SK-N-SH treated with all-trans-retinoic acid at 6 μM for 48 hours (cell line): Measurements from ENCODE around the gene ENAH.

ENCODE experiments used
- ATAC-seq: fragments of 200-7000 bp; cut with Tn5 transposase; 3 replicates; pipeline ENCODE4 v1.9.1; 2020; ENCODE audit warnings: mild to moderate bottlenecking, moderate library complexity
- ARNTL ChIP-seq: fragments of 450-650 bp; formaldehyde crosslinking; IDR thresholded peaks from 2 replicates; pipeline ENCODE4 v1.5.0; 2020; ENCODE audit warnings: low read depth, mild to moderate bottlenecking, moderate library complexity, borderline replicate concordance
- BACH2 ChIP-seq: fragments of 250-450 bp; sonication (Bioruptor Pico); IDR thresholded peaks from 2 replicates; pipeline ENCODE4 v1.9.0; 2021; ENCODE audit warnings: mild to moderate bottlenecking, borderline replicate concordance
- CREB5 ChIP-seq: fragments of 250-450 bp; sonication (Bioruptor Pico); IDR thresholded peaks from 2 replicates; pipeline ENCODE4 v1.5.1; 2020; ENCODE audit warnings: low read depth, mild to moderate bottlenecking, moderate library complexity
- CSDC2 ChIP-seq: fragments of 250-450 bp; sonication (Bioruptor Pico); IDR thresholded peaks from 2 replicates; pipeline ENCODE4 v1.5.0; 2020; ENCODE audit warnings: mild to moderate bottlenecking, moderate library complexity
- ESRRG ChIP-seq: fragments of 250-450 bp; sonication (Bioruptor Pico); IDR thresholded peaks from 2 replicates; pipeline ENCODE4 v1.6.1; 2021; ENCODE audit warnings: mild to moderate bottlenecking
- GLIS3 ChIP-seq: fragments of 250-450 bp; sonication (Bioruptor Pico); IDR thresholded peaks from 2 replicates; pipeline ENCODE4 v1.5.0; 2020; ENCODE audit warnings: mild to moderate bottlenecking, moderate library complexity
- ISL1 ChIP-seq: fragments of 250-450 bp; sonication (Bioruptor Pico); IDR thresholded peaks from 2 replicates; pipeline ENCODE4 v2.1.2; 2022; ENCODE audit warnings: mild to moderate bottlenecking, moderate library complexity
- OSR1 ChIP-seq: fragments of 250-450 bp; sonication (Bioruptor Pico); IDR thresholded peaks from 2 replicates; pipeline ENCODE4 v1.8.0; 2022; ENCODE audit warnings: moderate library complexity, mild to moderate bottlenecking, inconsistent platforms
- PATZ1 ChIP-seq: fragments of 250-450 bp; sonication (Bioruptor Pico); IDR thresholded peaks from 2 replicates; pipeline ENCODE4 v1.8.0; 2020; ENCODE audit warnings: mild to moderate bottlenecking, moderate library complexity, borderline replicate concordance
- POU6F1 ChIP-seq: fragments of 250-450 bp; sonication (Bioruptor Pico); IDR thresholded peaks from 2 replicates; pipeline ENCODE4 v1.8.0; 2021; ENCODE audit warnings: low read depth, mild to moderate bottlenecking, moderate library complexity, borderline replicate concordance
- PPARA ChIP-seq: fragments of 250-450 bp; sonication (Bioruptor Pico); IDR thresholded peaks from 2 replicates; pipeline ENCODE4 v1.5.0; 2020; ENCODE audit warnings: mild to moderate bottlenecking, borderline replicate concordance
- SNAI2 ChIP-seq: fragments of 250-450 bp; sonication (Bioruptor Pico); IDR thresholded peaks from 2 replicates; pipeline ENCODE4 v1.5.0; 2020; ENCODE audit warnings: mild to moderate bottlenecking, moderate library complexity
- TCF4 ChIP-seq: fragments of 250-450 bp; sonication (Bioruptor Pico); IDR thresholded peaks from 2 replicates; pipeline ENCODE4 v1.8.0; 2021; ENCODE audit warnings: mild to moderate bottlenecking, moderate library complexity, borderline replicate concordance
- TOX ChIP-seq: fragments of 250-450 bp; sonication (Bioruptor Pico); IDR thresholded peaks from 2 replicates; pipeline ENCODE4 v1.8.0; 2021; ENCODE audit warnings: mild to moderate bottlenecking, moderate library complexity, borderline replicate concordance
- ZC3H10 ChIP-seq: fragments of 250-450 bp; sonication (Bioruptor Pico); IDR thresholded peaks from 2 replicates; pipeline ENCODE4 v1.5.1; 2021; ENCODE audit warnings: mild to moderate bottlenecking, moderate library complexity
- ZFP3 ChIP-seq: fragments of 250-450 bp; sonication (Bioruptor Pico); IDR thresholded peaks from 2 replicates; pipeline ENCODE4 v1.5.0; 2020; ENCODE audit warnings: mild to moderate bottlenecking, moderate library complexity
- ZFP30 ChIP-seq: fragments of 450-650 bp; formaldehyde crosslinking; IDR thresholded peaks from 2 replicates; pipeline ENCODE4 v1.5.0; 2022; ENCODE audit warnings: mild to moderate bottlenecking, moderate library complexity
- ZNF70 ChIP-seq: fragments of 450-650 bp; formaldehyde crosslinking; IDR thresholded peaks from 2 replicates; pipeline ENCODE4 v1.5.0; 2020; ENCODE audit warnings: mild to moderate bottlenecking, moderate library complexity
- ZNF8 ChIP-seq: fragments of 450-650 bp; formaldehyde crosslinking; IDR thresholded peaks from 2 replicates; pipeline ENCODE4 v1.5.0; 2020; ENCODE audit warnings: mild to moderate bottlenecking, moderate library complexity

The ENAH gene

DNA sequence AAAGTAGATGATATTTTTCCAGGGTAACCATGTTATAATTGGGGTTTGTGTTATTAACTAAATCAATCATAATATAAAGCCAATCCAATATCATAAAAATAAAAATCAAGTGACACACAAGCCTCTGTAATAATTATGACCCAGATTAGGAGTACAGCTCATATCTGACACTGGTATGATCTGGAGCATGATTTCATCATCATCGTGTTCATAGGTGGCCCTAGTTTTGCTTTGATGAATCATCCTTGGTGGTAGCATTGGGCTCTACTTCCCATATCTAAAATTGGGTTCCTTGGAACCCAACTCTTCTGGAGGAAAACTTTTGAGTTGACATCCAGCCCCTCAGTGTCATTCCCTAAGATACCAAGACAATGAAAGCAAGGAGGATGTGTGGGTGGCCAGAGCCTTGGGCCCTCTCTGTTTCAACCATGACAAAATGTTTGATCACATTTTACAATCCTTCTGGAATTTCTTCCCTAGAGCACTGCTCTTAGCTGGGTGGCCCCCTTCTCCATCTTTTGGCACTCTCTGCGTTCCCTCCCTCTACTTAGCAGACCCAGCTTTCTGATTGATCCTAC, 37.0 kb upstream of the ENAH start:
- TF ChIP-seq SNAI2 (CRISPR knock-in tag): no peak
- TF ChIP-seq PPARA (CRISPR knock-in tag): no peak
- TF ChIP-seq TCF4 (CRISPR knock-in tag): no peak
- TF ChIP-seq CSDC2: no peak
- no peak for ATAC-seq

DNA sequence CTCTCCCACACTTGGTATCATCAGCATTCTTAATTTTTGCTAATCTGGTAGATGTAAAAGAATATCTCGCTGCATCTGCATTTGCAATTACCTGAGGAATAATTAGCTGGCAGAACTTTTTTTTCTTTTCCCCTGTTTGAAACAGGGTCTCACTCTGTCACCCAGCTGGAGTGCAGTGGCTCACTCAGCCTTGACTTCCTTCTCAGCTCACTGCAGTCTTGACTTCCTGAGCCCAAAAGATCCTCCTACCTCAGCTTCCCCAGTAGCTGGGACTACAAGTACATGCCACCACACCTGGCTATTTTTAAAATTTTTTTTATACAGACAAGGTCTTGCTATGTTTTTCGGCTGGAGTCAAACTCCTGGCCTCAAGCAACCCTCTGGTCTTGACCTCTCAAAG, 35.4 kb upstream of the ENAH start:
- no peak for ATAC-seq
- TF ChIP-seq POU6F1 (CRISPR knock-in tag) (no peak), CREB5 (CRISPR knock-in tag) (no peak), ZFP3 (CRISPR knock-in tag) (no peak), BACH2 (CRISPR knock-in tag) (no peak)

GRCh38 chr1:225685476-225686176, 32.7 kb upstream of the ENAH start:
- no peak for ATAC-seq
- TF ChIP-seq PPARA (CRISPR knock-in tag): no peak
- no peak for TF ChIP-seq TCF4 (CRISPR knock-in tag)
- no peak for TF ChIP-seq TOX (CRISPR knock-in tag)
- TF ChIP-seq POU6F1 (CRISPR knock-in tag): no peak
- no peak for TF ChIP-seq ZC3H10
- TF ChIP-seq SNAI2 (CRISPR knock-in tag): no peak
- TF ChIP-seq ZNF70 (CRISPR knock-in tag): no peak
- no peak for TF ChIP-seq ESRRG (CRISPR knock-in tag)
- no peak for TF ChIP-seq BACH2 (CRISPR knock-in tag)
- no peak for TF ChIP-seq CREB5 (CRISPR knock-in tag)
- no peak for TF ChIP-seq ZNF8 (CRISPR knock-in tag)
- no peak for TF ChIP-seq PATZ1 (CRISPR knock-in tag)
- no peak for TF ChIP-seq GLIS3 (CRISPR knock-in tag)
- TF ChIP-seq ZFP3 (CRISPR knock-in tag): no peak
- no peak for TF ChIP-seq ZFP30 (CRISPR knock-in tag)
- TF ChIP-seq ISL1: no peak
- TF ChIP-seq OSR1 (CRISPR knock-in tag): no peak
- TF ChIP-seq ARNTL: no peak

DNA sequence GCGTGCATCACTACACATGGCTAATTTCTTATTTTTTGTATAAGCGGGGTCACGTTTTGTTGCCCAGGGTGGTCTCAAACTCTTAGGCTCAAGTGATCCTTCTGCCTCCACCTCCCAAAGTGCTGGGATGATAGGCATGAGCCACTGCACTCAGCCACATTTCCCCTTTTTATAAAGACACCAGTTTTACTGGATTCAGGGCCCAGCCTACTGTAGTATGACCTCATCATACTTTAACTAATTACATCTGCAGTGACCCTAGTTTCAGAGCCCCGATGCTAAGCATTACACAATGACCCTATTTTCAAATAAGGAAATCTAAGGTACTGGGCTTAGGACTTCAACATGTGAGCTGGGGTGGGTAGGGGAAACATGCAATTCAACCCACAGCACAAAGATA, 31.8 kb upstream of the ENAH start:
- no peak for ATAC-seq
- TF ChIP-seq ISL1 (no peak), TOX (CRISPR knock-in tag) (no peak), CSDC2 (no peak), SNAI2 (CRISPR knock-in tag) (no peak)
